Astrocyte of the cerebellum (primary cell): Measurements from ENCODE around the gene TEX101.

Source experiments
- DNase-seq: peaks from one replicate; pipeline ENCODE4 v3.0.0-alpha.2; 2011; ENCODE audit warnings: low read depth
- H3K4me3 ChIP-seq: 2 replicates; pipeline ENCODE4 v1.5.1; 2011; ENCODE audit warnings: mild to moderate bottlenecking, low read depth, low read length, moderate library complexity
- CTCF ChIP-seq: IDR thresholded peaks from 2 replicates; pipeline ENCODE4 v1.5.1; 2012; ENCODE audit warnings: low read length, low read depth, moderate library complexity, mild to moderate bottlenecking; ENCODE audit errors: missing control alignments
- in situ Hi-C: cut with HindIII; loops from 2 replicates; pipeline ENCODE4 v1.10.0; 2017; ENCODE audit warnings: low sequenced_read_pairs

Gene TEX101

GRCh38 chr19:43422000-43422688 is 7.5 kb downstream of the TEX101 start:
- H3K4me3 ChIP-seq, result no peak overlapping the region
- in situ Hi-C loops, result no loop called here
- no peak for TF ChIP-seq CTCF
- DNase-seq, result no peak

GRCh38 chr19:43422689-43423066 is 8.0 kb downstream of the TEX101 start:
- no peak for DNase-seq
- in situ Hi-C loops, result no loop called here
- TF ChIP-seq CTCF, result no peak
- no peak overlapping the region for H3K4me3 ChIP-seq

- in situ Hi-C loops, result no loop called here
- TF ChIP-seq CTCF, result no peak
- H3K4me3 ChIP-seq, result no peak overlapping the region
- DNase-seq, result no peak
Measured at GRCh38 chr19:43423779-43424178, 9.1 kb downstream of the TEX101 start.

GRCh38 chr19:43425567-43426392 is 11.1 kb downstream of the TEX101 start:
- no peak for DNase-seq
- peak; percentile 54 for TF ChIP-seq CTCF
- no peak overlapping the region for H3K4me3 ChIP-seq
- in situ Hi-C loops, result no loop called here

GRCh38 chr19:43429395-43429794 is 14.7 kb downstream of the TEX101 start:
- no peak for DNase-seq
- in situ Hi-C loops, result no loop called here
- no peak overlapping the region for H3K4me3 ChIP-seq
- no peak for TF ChIP-seq CTCF

GRCh38 chr19:43430142-43430710 is 15.5 kb downstream of the TEX101 start:
- no peak for TF ChIP-seq CTCF
- H3K4me3 ChIP-seq, result no peak overlapping the region
- in situ Hi-C loops, result no loop called here
- no peak for DNase-seq
